ENCODE data around the gene MRGPRF. TPM values are rescaled to one million over a fixed set of nuclear protein-coding genes. Genes with fewer than 3 reads are reported as not detected.

The MRGPRF gene
- total RNA-seq, 1 donor from 2014 or later: 13.2 TPM

- intact Hi-C loops (cut with DNase I): no loop called here
- Histone ChIP-seq H3K36me3 (no peaks in the 10 kb centered on the region), H3K27ac (no peak overlapping the region), H3K4me3 (no peak overlapping the region), H3K4me1 (no peaks in the 10 kb centered on the region), H3K9me3 (no peaks in the 10 kb centered on the region), H3K27me3 (no peaks in the 10 kb centered on the region)
- no peak for ATAC-seq
- DNase-seq: no peak
- TF ChIP-seq, protein P1, sequence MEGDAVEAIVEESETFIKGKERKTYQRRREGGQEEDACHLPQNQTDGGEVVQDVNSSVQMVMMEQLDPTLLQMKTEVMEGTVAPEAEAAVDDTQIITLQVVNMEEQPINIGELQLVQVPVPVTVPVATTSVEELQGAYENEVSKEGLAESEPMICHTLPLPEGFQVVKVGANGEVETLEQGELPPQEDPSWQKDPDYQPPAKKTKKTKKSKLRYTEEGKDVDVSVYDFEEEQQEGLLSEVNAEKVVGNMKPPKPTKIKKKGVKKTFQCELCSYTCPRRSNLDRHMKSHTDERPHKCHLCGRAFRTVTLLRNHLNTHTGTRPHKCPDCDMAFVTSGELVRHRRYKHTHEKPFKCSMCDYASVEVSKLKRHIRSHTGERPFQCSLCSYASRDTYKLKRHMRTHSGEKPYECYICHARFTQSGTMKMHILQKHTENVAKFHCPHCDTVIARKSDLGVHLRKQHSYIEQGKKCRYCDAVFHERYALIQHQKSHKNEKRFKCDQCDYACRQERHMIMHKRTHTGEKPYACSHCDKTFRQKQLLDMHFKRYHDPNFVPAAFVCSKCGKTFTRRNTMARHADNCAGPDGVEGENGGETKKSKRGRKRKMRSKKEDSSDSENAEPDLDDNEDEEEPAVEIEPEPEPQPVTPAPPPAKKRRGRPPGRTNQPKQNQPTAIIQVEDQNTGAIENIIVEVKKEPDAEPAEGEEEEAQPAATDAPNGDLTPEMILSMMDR (IDR thresholded peaks at IDR 0.05): no peak
Observed at GRCh38 chr11:69033431-69033830, 20.4 kb upstream of the MRGPRF start.

DNA sequence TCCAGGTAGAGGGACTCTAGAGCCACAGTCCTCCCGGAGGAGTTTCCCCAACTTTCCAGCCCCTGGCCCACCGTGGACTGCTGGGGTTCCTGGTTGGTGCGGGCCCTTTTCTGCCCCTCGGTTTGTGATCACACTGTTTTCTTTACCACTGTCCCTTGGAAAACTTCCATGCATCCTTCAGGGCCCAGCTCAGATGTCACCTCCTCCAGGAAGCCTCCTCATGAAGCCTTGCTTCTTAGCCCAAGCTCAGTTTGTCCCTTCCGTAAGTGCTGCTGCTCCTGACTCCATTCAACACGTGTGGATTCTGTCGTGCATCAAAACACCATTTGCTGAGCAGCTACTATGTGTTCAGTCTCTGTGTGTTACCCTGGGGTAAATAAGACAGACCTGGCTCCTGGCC is 19.8 kb upstream of the MRGPRF start:
- Histone ChIP-seq H3K4me3 (no peak overlapping the region), H3K4me1 (peaks cover 1% of the 10 kb centered on the region), H3K27me3 (no peaks in the 10 kb centered on the region), H3K27ac (no peak overlapping the region), H3K9me3 (no peaks in the 10 kb centered on the region), H3K36me3 (no peaks in the 10 kb centered on the region)
- no peak for ATAC-seq
- intact Hi-C loops (cut with DNase I): no loop called here
- DNase-seq: no peak
- TF ChIP-seq, protein P1 (IDR thresholded peaks at IDR 0.05): no peak

DNA sequence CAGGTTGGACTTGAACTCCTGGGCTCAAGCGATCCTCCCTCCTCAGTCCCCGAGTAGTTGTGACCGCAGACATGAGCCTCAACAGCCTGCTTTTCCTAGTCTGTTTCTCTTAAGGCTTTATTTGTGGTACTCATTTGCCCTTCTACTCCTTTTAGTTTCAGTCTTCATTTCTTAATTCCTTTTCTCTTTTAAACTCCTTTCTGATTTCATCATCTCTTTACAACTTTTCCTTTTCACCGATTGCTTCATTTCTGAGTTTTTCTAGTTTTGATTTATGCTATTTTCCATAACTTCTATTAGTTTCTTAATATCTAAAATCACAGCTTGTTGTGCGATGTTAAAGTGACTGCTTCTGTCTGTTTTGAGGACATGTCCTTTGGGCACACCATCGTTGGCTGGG is 17.3 kb upstream of the MRGPRF start:
- intact Hi-C loops (cut with DNase I): no loop called here
- ATAC-seq: no peak
- peaks cover 10% of the 10 kb centered on the region for H3K4me1 ChIP-seq
- no peak for DNase-seq
- H3K27ac ChIP-seq: no peak overlapping the region
- H3K36me3 ChIP-seq: no peaks in the 10 kb centered on the region
- H3K4me3 ChIP-seq: no peak overlapping the region
- TF ChIP-seq, protein P1 (IDR thresholded peaks at IDR 0.05): no peak
- no peaks in the 10 kb centered on the region for H3K9me3 ChIP-seq
- H3K27me3 ChIP-seq: no peaks in the 10 kb centered on the region

GRCh38 chr11:69027704-69028372 is 14.8 kb upstream of the MRGPRF start:
- H3K4me1 ChIP-seq: peaks cover 10% of the 10 kb centered on the region
- DNase-seq (peak; percentile 78), ATAC-seq (peak; percentile 93)
- no peaks in the 10 kb centered on the region for H3K36me3 ChIP-seq
- H3K27me3 ChIP-seq: no peaks in the 10 kb centered on the region
- TF ChIP-seq, protein P1 (IDR thresholded peaks at IDR 0.05): no peak
- intact Hi-C loops (cut with DNase I): no loop called here
- peak overlapping the region; percentile 42 for H3K27ac ChIP-seq
- H3K9me3 ChIP-seq: no peaks in the 10 kb centered on the region
- no peak overlapping the region for H3K4me3 ChIP-seq

GRCh38 chr11:69024509-69024908 is 11.5 kb upstream of the MRGPRF start:
- intact Hi-C loops (cut with DNase I): no loop called here
- Histone ChIP-seq H3K36me3 (no peaks in the 10 kb centered on the region), H3K27me3 (no peaks in the 10 kb centered on the region), H3K9me3 (no peaks in the 10 kb centered on the region), H3K4me3 (no peak overlapping the region), H3K4me1 (peaks cover 10% of the 10 kb centered on the region), H3K27ac (no peak overlapping the region)
- no peak for DNase-seq
- TF ChIP-seq, protein P1 (IDR thresholded peaks at IDR 0.05): no peak
- no peak for ATAC-seq

GRCh38 chr11:69022260-69022659 is 9.2 kb upstream of the MRGPRF start:
- intact Hi-C loops (cut with DNase I): no loop called here
- no peaks in the 10 kb centered on the region for H3K36me3 ChIP-seq
- ATAC-seq: peak; percentile 47
- H3K9me3 ChIP-seq: no peaks in the 10 kb centered on the region
- no peak for DNase-seq
- H3K27me3 ChIP-seq: no peaks in the 10 kb centered on the region
- peaks cover 3% of the 10 kb centered on the region for H3K4me1 ChIP-seq
- TF ChIP-seq, protein P1 (IDR thresholded peaks at IDR 0.05): no peak
- H3K4me3 ChIP-seq: no peak overlapping the region
- H3K27ac ChIP-seq: no peak overlapping the region
